T-helper 2 cell treated with Interferon-gamma antibody and Interleukin-4, amounts not matched to agents 100 ng/mL and 5 ng/mL, for 36 hours (primary cell): Measurements from ENCODE around the gene MZT2B. TPM values are rescaled to one million over a fixed set of nuclear protein-coding genes. Genes with fewer than 3 reads are reported as not detected.
"Not testable (repeated sequence)": the region's sequence is repeated elsewhere in the genome, so short reads cannot be mapped to it uniquely, and the experiment has no call there.

Source experiments
- intact Hi-C: fragments of 100-400 bp; cut with micrococcal nuclease; formaldehyde crosslinking; loops from one replicate; pipeline ENCODE4 v1.15.1; 2023
- total RNA-seq: library from RNA; stranded (reverse); gene quantifications from 2 replicates; pipeline ENCODE4 v1.2.3, GENCODE V29; 2022

The MZT2B gene
- total RNA-seq, 1 donor from 2014 or later, result 381 TPM

- intact Hi-C loops, result no loop called here
Observed at GRCh38 chr2:130169896-130170295, 12.2 kb upstream of the MZT2B start.

GRCh38 chr2:130174866-130175265 is 7.2 kb upstream of the MZT2B start:
- intact Hi-C loops, result not testable (repeated sequence)

GRCh38 chr2:130180404-130181324 is 1.4 kb upstream of the MZT2B start:
- intact Hi-C loops, result loop anchor here (1.0 to 5.0 kb wide), 5 partner anchors 33 to 1312 kb away; partner anchors contain the start of genes CCDC74B, IMP4 and MZT2A

GRCh38 chr2:130181325-130181879 is 660 bp upstream of the MZT2B start, which contains the start of gene SMPD4:
Gene SMPD4, minus strand, starts transcription at chr2:130181602. Its CDS starts 5,010 bp downstream, at chr2:130176592.
- intact Hi-C loops, result loop anchor here (1.0 to 5.0 kb wide), 5 partner anchors 34 to 1311 kb away; partner anchors contain the start of genes CCDC74B, IMP4 and MZT2A

- intact Hi-C loops, result loop anchor here (1.0 to 5.0 kb wide), 5 partner anchors 36 to 1309 kb away; partner anchors contain the start of genes CCDC74B and MZT2A
Observed at GRCh38 chr2:130182826-130183511, 907 bp downstream of the MZT2B start.

- intact Hi-C loops, result loop anchor here (2.0 to 5.0 kb wide), 4 partner anchors 36 to 1309 kb away; partner anchors contain the start of genes CCDC74B and MZT2A
Observed at GRCh38 chr2:130183512-130184373, 1.7 kb downstream of the MZT2B start.

GRCh38 chr2:130185436-130185835 is 3.4 kb downstream of the MZT2B start:
- intact Hi-C loops, result no loop called here

- intact Hi-C loops, result no loop called here
Observed at GRCh38 chr2:130185896-130186295, 3.8 kb downstream of the MZT2B start.

- intact Hi-C loops, result no loop called here
Observed at GRCh38 chr2:130186391-130186790, 4.3 kb downstream of the MZT2B start.

GRCh38 chr2:130187268-130187667 is 5.2 kb downstream of the MZT2B start:
- intact Hi-C loops, result no loop called here

- intact Hi-C loops, result not testable (repeated sequence)
Observed at GRCh38 chr2:130187859-130188792, 6.1 kb downstream of the MZT2B start.

- intact Hi-C loops, result not testable (repeated sequence)
Observed at GRCh38 chr2:130188958-130189357, 6.9 kb downstream of the MZT2B start.

GRCh38 chr2:130190237-130190636 is 8.2 kb downstream of the MZT2B start:
- intact Hi-C loops, result no loop called here

- intact Hi-C loops, result not testable (repeated sequence)
Observed at GRCh38 chr2:130191319-130191718, 9.3 kb downstream of the MZT2B start.

- intact Hi-C loops, result not testable (repeated sequence)
Observed at GRCh38 chr2:130192451-130192850, 10.4 kb downstream of the MZT2B start.

- intact Hi-C loops, result not testable (repeated sequence)
Observed at GRCh38 chr2:130193824-130194223, 11.8 kb downstream of the MZT2B start.

GRCh38 chr2:130195089-130195635 is 13.1 kb downstream of the MZT2B start:
- intact Hi-C loops, result not testable (repeated sequence)

GRCh38 chr2:130196052-130196451 is 14.0 kb downstream of the MZT2B start:
- intact Hi-C loops, result not testable (repeated sequence)

- intact Hi-C loops, result no loop called here
Observed at GRCh38 chr2:130198343-130198742, 16.3 kb downstream of the MZT2B start, which contains the start of gene TUBA3E. Gene TUBA3E, minus strand, starts transcription at chr2:130198439. Its CDS starts 79 bp downstream, at chr2:130198360.
